Endothelial cell of umbilical vein (primary cell): Measurements from ENCODE around the gene CDK17. TPM values are rescaled to one million over a fixed set of nuclear protein-coding genes. Genes with fewer than 3 reads are reported as not detected.

Experiments
- BruUV-seq: library from RNA; stranded (reverse); fragments of 400-500 nt; replicated peaks from 2 replicates; lab custom pipeline; 2021; lab: Mats Ljungman, UMichigan
- CTCF ChIA-PET: fragments of 300-600, 350-600 bp; sonication (Branson Sonifier 250); formaldehyde crosslinking; loops from one replicate; lab custom pipeline; 2021; ENCODE audit warnings: antibody characterized with exemption, inconsistent platforms; lab: Charles Lee
- POLR2A ChIA-PET: fragments of 300-600, 350-600 bp; sonication (Branson Sonifier 250); formaldehyde crosslinking; loops from one replicate; lab custom pipeline; 2021; ENCODE audit warnings: antibody characterized with exemption, inconsistent platforms; lab: Charles Lee
- DNase-seq: peaks from one replicate; pipeline ENCODE4 v3.0.0-alpha.2; 2011; ENCODE audit warnings: low read depth, low spot score
- FAIRE-seq: peaks from 2 replicates; lab custom pipeline; 2011; peaks lifted over from hg19 to GRCh38; lab: Jason Lieb, UNC
- H2AFZ ChIP-seq: 2 replicates; pipeline ENCODE4 v1.6.0; 2012; ENCODE audit warnings: low read depth, low read length, control low read depth, inconsistent platforms
- H3K27ac ChIP-seq: 2 replicates; pipeline ENCODE4 v1.5.1; 2011; ENCODE audit warnings: low read depth, mild to moderate bottlenecking, control low read depth, low read length, moderate library complexity; ENCODE audit not compliant: insufficient read depth
- H3K27me3 ChIP-seq, 2 experiments: 2 replicates each; pipeline versions ENCODE4 v1.6.0 to v1.6.1; 2011; ENCODE audit warnings: low read length in 2 of 2, mixed read lengths in 1 of 2; ENCODE audit not compliant: control insufficient read depth in 2 of 2, insufficient read depth in 2 of 2
- H3K36me3 ChIP-seq, 2 experiments: 2 replicates in 1 of 2; 3 replicates in 1 of 2; pipeline ENCODE4 v1.5.1; 2011; ENCODE audit warnings: low read length in 2 of 2, mild to moderate bottlenecking in 1 of 2, moderate library complexity in 1 of 2; ENCODE audit not compliant: control insufficient read depth in 2 of 2, insufficient read depth in 2 of 2; ENCODE audit errors: extremely low read depth in 1 of 2
- H3K4me1 ChIP-seq: 3 replicates; pipeline ENCODE4 v1.5.1; 2011; ENCODE audit warnings: mild to moderate bottlenecking, low read length; ENCODE audit not compliant: control insufficient read depth, insufficient read depth; ENCODE audit errors: extremely low read depth
- H3K4me2 ChIP-seq: 2 replicates; pipeline ENCODE4 v1.6.1; 2011; ENCODE audit warnings: low read length, control low read depth, mixed read lengths; ENCODE audit not compliant: insufficient read depth
- H3K4me3 ChIP-seq, 3 experiments: fragments of 200-600 bp in 1 of 3; sonication (generic), shearing (Covaris generic) in 1 of 3; replicated peaks in 1 of 3; 2 replicates each; pipeline ENCODE4 v1.5.1; 2011 to 2016; ENCODE audit warnings: control low read depth in 3 of 3, low read length in 3 of 3, mild to moderate bottlenecking in 2 of 3, inconsistent platforms in 1 of 3, low read depth in 1 of 3, moderate library complexity in 1 of 3; ENCODE audit not compliant: insufficient read depth in 1 of 3
- H3K79me2 ChIP-seq: 2 replicates; pipeline ENCODE4 v1.6.0; 2012; ENCODE audit warnings: low read length, inconsistent platforms; ENCODE audit not compliant: control insufficient read depth, insufficient read depth
- H3K9ac ChIP-seq: replicated peaks from 2 replicates; pipeline ENCODE3; 2011; ENCODE audit warnings: low read length, control low read depth; ENCODE audit not compliant: insufficient read depth; ENCODE audit errors: extremely low read depth
- H3K9me1 ChIP-seq: replicated peaks from 3 replicates; pipeline ENCODE4 v1.6.0; 2011; ENCODE audit warnings: mild to moderate bottlenecking, low read length; ENCODE audit not compliant: control insufficient read depth, insufficient read depth; ENCODE audit errors: extremely low read depth
- H3K9me3 ChIP-seq: replicated peaks from 2 replicates; pipeline ENCODE4 v1.5.1; 2012; ENCODE audit warnings: low read length, inconsistent platforms; ENCODE audit not compliant: control insufficient read depth, insufficient read depth
- H4K20me1 ChIP-seq: replicated peaks from 2 replicates; pipeline ENCODE3; 2011; ENCODE audit warnings: mild to moderate bottlenecking, low read length; ENCODE audit not compliant: control insufficient read depth, insufficient read depth; ENCODE audit errors: extremely low read depth
- CTCF ChIP-seq, 2 donors: IDR thresholded peaks; 1 replicate in 1 of 2; 2 replicates in 1 of 2; pipeline ENCODE4 v1.5.1; 2011; ENCODE audit warnings: low read length in 2 of 2, mild to moderate bottlenecking in 2 of 2, moderate library complexity in 2 of 2, control low read depth in 1 of 2, inconsistent platforms in 1 of 2, low read depth in 1 of 2; ENCODE audit not compliant: insufficient read depth in 1 of 2; ENCODE audit errors: extremely low read depth in 1 of 2
- EZH2 ChIP-seq: IDR thresholded peaks from 2 replicates; pipeline ENCODE4 v1.6.1; 2012; ENCODE audit warnings: borderline replicate concordance, low read depth, mild to moderate bottlenecking, moderate library complexity, low read length, inconsistent platforms; ENCODE audit not compliant: severe bottlenecking
- FOS ChIP-seq: IDR thresholded peaks from 2 replicates; pipeline ENCODE4 v1.6.1; 2011; ENCODE audit warnings: mild to moderate bottlenecking, low read length, moderate library complexity, borderline replicate concordance; ENCODE audit not compliant: insufficient read depth
- GATA2 ChIP-seq: IDR thresholded peaks from 2 replicates; pipeline ENCODE4 v1.7.0; 2011; ENCODE audit warnings: low read depth, mild to moderate bottlenecking, moderate library complexity, mixed read lengths, low read length; ENCODE audit not compliant: insufficient read length, insufficient read depth
- JUN ChIP-seq: IDR thresholded peaks from 2 replicates; pipeline ENCODE4 v1.6.1; 2011; ENCODE audit warnings: borderline replicate concordance, low read depth; ENCODE audit not compliant: insufficient read length, insufficient read depth
- MAX ChIP-seq: IDR thresholded peaks from 2 replicates; pipeline ENCODE4 v1.6.1; 2011; ENCODE audit not compliant: insufficient read depth, insufficient read length
- MYC ChIP-seq: IDR thresholded peaks from one replicate; pipeline ENCODE4 v1.6.1; 2011; ENCODE audit warnings: mild to moderate bottlenecking, low read depth, low read length
- POLR2A ChIP-seq: IDR thresholded peaks from 2 replicates; pipeline ENCODE4 v1.6.1; 2012; ENCODE audit warnings: low read depth, mild to moderate bottlenecking, control low read depth, low read length
- POLR2AphosphoS5 ChIP-seq: IDR thresholded peaks from 2 replicates; pipeline ENCODE4 v1.6.1; 2012; ENCODE audit warnings: low read depth, mild to moderate bottlenecking, control low read depth, low read length, moderate library complexity; ENCODE audit not compliant: insufficient read depth
- dilution Hi-C: fragments of 300-500 bp; cut with MboI; formaldehyde crosslinking; loops from one replicate; pipeline ENCODE4 v1.15.0; 2019; ENCODE audit warnings: low sequenced_read_pairs; ENCODE audit not compliant: extremely low pct_ligation_motif_present
- intact Hi-C: fragments of 100-400 bp; cut with micrococcal nuclease; formaldehyde crosslinking; loops from one replicate; pipeline ENCODE4 v1.10.0; 2022
- polyA plus RNA-seq, 4 experiments: library from polyadenylated mRNA; depleted of rRNA in 3 of 4; stranded (reverse) in 3 of 4; unstranded in 1 of 4; fragments of >200 nt; gene quantifications; 2 replicates each; pipeline versions ENCODE4 v1.2.1 to v1.2.3, GENCODE V29; 2011 to 2012; ENCODE audit warnings: missing spikeins in 1 of 4
- total RNA-seq: library from RNA; stranded (reverse); gene quantifications from 2 replicates; pipeline ENCODE4 v1.2.3, GENCODE V29; 2021

Gene CDK17
- total and polyA plus RNA-seq, 2 donors (not counting 3 experiments of a cell fraction or from before 2014, with no cell fraction given) = 61.1 to 176 TPM

DNA sequence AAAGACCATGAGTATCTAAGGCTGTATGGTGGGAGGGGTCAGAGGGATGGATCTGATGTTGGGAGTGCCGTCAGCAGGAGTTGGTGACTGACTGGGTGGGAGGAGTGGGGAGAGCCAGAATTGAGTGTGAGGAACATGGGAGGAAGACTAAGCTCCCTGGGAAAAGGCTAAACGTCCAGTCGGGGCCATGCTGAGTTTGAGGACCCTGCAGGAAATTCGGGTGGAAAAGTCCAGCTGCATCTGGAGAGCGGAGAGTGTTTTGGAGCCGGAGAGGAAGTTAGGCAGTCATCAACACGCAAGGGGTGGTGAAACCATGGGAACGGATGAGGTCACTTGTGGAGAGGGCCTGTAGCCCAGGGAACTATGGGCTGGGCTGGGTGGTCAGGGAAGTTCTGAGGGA lies 145.2 kb downstream of the CDK17 start:
- Histone ChIP-seq H3K27me3 (no peaks in the 10 kb centered on the region), H3K4me1 (peaks cover 58% of the 10 kb centered on the region), H3K79me2 (peaks cover 98% of the 10 kb centered on the region), H3K4me3 (no peak overlapping the region), H3K9me1 (no peaks in the 10 kb centered on the region), H3K36me3 (peaks cover 30 to 34% of the 10 kb centered on the region in 2 experiments), H2AFZ (no peak overlapping the region), H3K9ac (peak overlapping the region; percentile 63), H3K27ac (peak overlapping the region; percentile 87), H3K4me2 (peak overlapping the region; percentile 27), H4K20me1 (peaks cover 9% of the 10 kb centered on the region), H3K9me3 (no peaks in the 10 kb centered on the region)
- DNase-seq = peak; percentile 99
- BruUV-seq = no TSS peak
- TF ChIP-seq EZH2 = no peak
- peak; percentile 40 for TF ChIP-seq MAX
- peak; percentile 84 for TF ChIP-seq JUN
- no peak for TF ChIP-seq CTCF (IDR thresholded peaks at IDR 0.05; ENCODE audit: extremely low read depth in 1 of 2, insufficient read depth in 1 of 2, low read depth in 1 of 2, low read length in 2 of 2)
- TF ChIP-seq POLR2A = peak; percentile 33
- no peak for TF ChIP-seq MYC
- peak; percentile 90 for TF ChIP-seq POLR2AphosphoS5
- peak; percentile 31 for TF ChIP-seq FOS
- TF ChIP-seq GATA2 = no peak
- ChIA-PET POLR2A (interaction anchor here (0.8 to 1.3 kb wide), 2 partner anchors 10 to 17 kb away, joined by 3 to 4 read pairs; no protein-coding TSS in a partner anchor), CTCF (interaction anchor here (0.6 to 2.1 kb wide), 10 partner anchors 8 to 261 kb away, joined by 3 to 8 read pairs (median 4); no protein-coding TSS in a partner anchor)
- FAIRE-seq = peak; percentile 84
- intact Hi-C loops (loop anchor here (1.0 to 10.0 kb wide), 4 partner anchors 18 to 340 kb away; no protein-coding TSS in a partner anchor), dilution Hi-C loops (no loop called here)
